ENCODE data around the gene UACA. TPM values are rescaled to one million over a fixed set of nuclear protein-coding genes. Genes with fewer than 3 reads are reported as not detected.

UACA gene
- total RNA-seq, 1 experiment from 2014 or later = 44.8 TPM

GRCh38 chr15:70636540-70637165 lies 126.7 kb downstream of the UACA start (continued):
- TF ChIP-seq ZMAT4 (CRISPR knock-in tag; IDR thresholded peaks at IDR 0.05) (no peak), NFYB (CRISPR knock-in tag; conservative IDR thresholded peaks at IDR 0.05; ENCODE audit: low read depth) (no peak), TP53 (CRISPR knock-in tag; IDR thresholded peaks at IDR 0.05) (no peak)
- TF ChIP-seq, protein P1, sequence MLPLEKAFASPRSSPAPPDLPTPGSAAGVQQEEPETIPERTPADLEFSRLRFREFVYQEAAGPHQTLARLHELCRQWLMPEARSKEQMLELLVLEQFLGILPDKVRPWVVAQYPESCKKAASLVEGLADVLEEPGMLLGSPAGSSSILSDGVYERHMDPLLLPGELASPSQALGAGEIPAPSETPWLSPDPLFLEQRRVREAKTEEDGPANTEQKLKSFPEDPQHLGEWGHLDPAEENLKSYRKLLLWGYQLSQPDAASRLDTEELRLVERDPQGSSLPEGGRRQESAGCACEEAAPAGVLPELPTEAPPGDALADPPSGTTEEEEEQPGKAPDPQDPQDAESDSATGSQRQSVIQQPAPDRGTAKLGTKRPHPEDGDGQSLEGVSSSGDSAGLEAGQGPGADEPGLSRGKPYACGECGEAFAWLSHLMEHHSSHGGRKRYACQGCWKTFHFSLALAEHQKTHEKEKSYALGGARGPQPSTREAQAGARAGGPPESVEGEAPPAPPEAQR (CRISPR knock-in tag; IDR thresholded peaks at IDR 0.05) = no peak

DNA sequence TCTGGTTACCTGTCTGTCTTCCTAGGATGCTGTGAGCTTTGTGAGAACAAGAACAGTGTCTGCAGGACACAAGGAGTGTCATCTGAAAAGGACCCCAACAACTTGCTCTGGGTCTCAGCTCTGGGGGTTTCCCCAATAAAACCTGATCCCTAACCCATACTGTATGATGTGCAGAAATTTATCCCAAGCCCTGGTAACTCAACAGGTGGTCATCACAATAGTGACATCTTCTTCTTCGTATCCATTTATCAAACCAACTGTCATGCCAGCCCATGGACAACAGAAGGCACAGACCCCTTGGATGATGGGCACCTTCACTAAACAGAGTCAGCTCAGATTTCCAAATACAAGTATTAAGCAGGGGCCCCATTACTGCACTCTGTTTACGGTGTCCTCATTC lies 127.5 kb downstream of the UACA start:
- Mint-ChIP-seq H3K27me3 (ENCODE audit: low read depth) (no peaks in the 10 kb centered on the region), H3K4me3 (no peak overlapping the region), H3K36me3 (no peaks in the 10 kb centered on the region), H3K4me1 (peaks cover 51% of the 10 kb centered on the region), H3K27ac (no peak overlapping the region), H3K9me3 (peaks cover 6% of the 10 kb centered on the region; the same call in 1 of the 2 replicates)
- ATAC-seq (no peak), DNase-seq (ENCODE audit: low spot score) (no peak)
- ChIA-PET POLR2A (no interaction called here), CTCF (interaction anchor here (1.0 kb wide), 2 partner anchors 67 to 259 kb away, joined by 3 to 4 read pairs; no protein-coding TSS in a partner anchor)
- TF ChIP-seq SP1 (CRISPR knock-in tag; conservative IDR thresholded peaks at IDR 0.05) (no peak), SMAD4 (CRISPR knock-in tag; IDR thresholded peaks at IDR 0.05) (no peak), FOXP1 (CRISPR knock-in tag; IDR thresholded peaks at IDR 0.05; ENCODE audit: borderline replicate concordance) (no peak), NR2C2 (CRISPR knock-in tag; IDR thresholded peaks at IDR 0.05) (no peak), ZNF232 (CRISPR knock-in tag; IDR thresholded peaks at IDR 0.05) (no peak), NFE2L1 (CRISPR knock-in tag; IDR thresholded peaks at IDR 0.05) (no peak), ZNF532 (CRISPR knock-in tag; IDR thresholded peaks at IDR 0.05; ENCODE audit: borderline replicate concordance) (no peak), ZNF396 (CRISPR knock-in tag; IDR thresholded peaks at IDR 0.05; ENCODE audit: borderline replicate concordance) (no peak), NFATC4 (CRISPR knock-in tag; IDR thresholded peaks at IDR 0.05) (no peak), HMGXB4 (CRISPR knock-in tag; IDR thresholded peaks at IDR 0.05) (no peak), E2F5 (CRISPR knock-in tag; IDR thresholded peaks at IDR 0.05) (no peak), TP53 (CRISPR knock-in tag; IDR thresholded peaks at IDR 0.05) (no peak), HMGA2 (CRISPR knock-in tag; IDR thresholded peaks at IDR 0.05) (no peak), NR3C1 (CRISPR knock-in tag; conservative IDR thresholded peaks at IDR 0.05; ENCODE audit: low read depth) (no peak)
